Adipose tissue (tissue), 3 donors: ENCODE measurements around the gene PICK1. TPM values are rescaled to one million over a fixed set of nuclear protein-coding genes. Genes with fewer than 3 reads are reported as not detected.

ENCODE experiments used
- H3K27ac ChIP-seq: one replicate; pipeline ENCODE4 v1.5.1; 2013; ENCODE audit warnings: low read depth, low read length
- WGBS, 3 donors: extraction: QIAGEN DNeasy Blood & Tissue Kit; methylation state at CpG; one replicate each; pipeline ENCODE4 v1.1.7; 2013; 5-methylcytosine and 5-hydroxymethylcytosine counted together
- polyA plus RNA-seq, 3 donors: library from polyadenylated mRNA; stranded (reverse); fragments of 200-250 nt; gene quantifications; one replicate each; pipeline ENCODE4 v1.2.3, GENCODE V29; 2013
- donor health status: healthy with polysubstance abuse.
- donor health status: Bipolar disorder and iron deficiency.
- donor health status: healthy.

The PICK1 gene
- polyA plus RNA-seq = 10 to 100 TPM; 19.6 to 23.5 (median 20.6) TPM

DNA sequence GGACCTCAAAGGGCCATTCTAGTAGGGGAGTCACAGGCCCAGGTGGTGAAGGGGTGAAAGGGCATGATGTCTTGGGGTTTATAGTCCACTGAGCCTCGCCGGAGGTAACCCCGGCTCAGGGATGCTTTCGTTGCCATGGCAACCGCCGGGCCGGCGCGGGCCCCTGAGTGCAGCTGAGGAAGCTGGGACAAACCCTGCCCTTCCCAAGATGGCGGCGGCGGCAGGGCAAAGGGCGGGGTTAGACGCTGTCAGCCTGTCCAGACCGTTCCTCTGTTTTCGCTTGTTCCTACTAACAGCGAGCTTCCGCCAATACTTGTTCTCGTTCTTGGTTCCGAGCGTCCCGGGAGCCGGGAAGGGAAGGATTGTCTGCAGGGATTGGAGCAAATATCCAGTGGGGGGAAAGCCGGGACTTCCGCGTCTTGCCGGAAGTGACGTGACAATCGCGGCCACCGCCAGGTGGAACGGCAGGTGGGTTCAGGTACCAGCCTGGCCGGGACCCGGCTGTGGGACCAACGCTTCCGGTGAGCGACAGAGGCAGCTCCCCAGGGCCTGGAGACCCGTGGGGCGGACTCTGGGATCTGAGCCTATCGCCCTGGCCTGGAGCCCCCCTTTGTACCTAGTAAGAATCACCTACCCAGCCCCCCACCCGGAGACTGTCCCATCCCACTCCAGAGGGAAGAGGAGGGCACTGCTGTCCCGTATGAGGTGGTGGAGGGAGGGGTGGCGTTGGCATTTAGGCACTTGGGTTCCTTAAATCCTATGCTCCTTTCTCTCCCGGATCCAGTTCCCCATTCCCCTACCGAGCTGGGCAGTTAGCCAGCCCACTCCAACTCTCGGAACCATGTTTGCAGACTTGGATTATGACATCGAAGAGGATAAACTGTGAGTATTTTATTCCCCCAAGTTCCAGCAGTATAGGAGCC, at the start of gene PICK1:
TSS of gene PICK1 (plus strand) at position 436 of the 923 bp plus-strand sequence. CDS start at position 842, 406 bp downstream.
- WGBS, 3 donors = 0 to 3% (median 2%) methylated on average over 44 to 47 of the region's 47 CpGs
- no peak within 1 kb of the TSS for H3K27ac ChIP-seq

DNA sequence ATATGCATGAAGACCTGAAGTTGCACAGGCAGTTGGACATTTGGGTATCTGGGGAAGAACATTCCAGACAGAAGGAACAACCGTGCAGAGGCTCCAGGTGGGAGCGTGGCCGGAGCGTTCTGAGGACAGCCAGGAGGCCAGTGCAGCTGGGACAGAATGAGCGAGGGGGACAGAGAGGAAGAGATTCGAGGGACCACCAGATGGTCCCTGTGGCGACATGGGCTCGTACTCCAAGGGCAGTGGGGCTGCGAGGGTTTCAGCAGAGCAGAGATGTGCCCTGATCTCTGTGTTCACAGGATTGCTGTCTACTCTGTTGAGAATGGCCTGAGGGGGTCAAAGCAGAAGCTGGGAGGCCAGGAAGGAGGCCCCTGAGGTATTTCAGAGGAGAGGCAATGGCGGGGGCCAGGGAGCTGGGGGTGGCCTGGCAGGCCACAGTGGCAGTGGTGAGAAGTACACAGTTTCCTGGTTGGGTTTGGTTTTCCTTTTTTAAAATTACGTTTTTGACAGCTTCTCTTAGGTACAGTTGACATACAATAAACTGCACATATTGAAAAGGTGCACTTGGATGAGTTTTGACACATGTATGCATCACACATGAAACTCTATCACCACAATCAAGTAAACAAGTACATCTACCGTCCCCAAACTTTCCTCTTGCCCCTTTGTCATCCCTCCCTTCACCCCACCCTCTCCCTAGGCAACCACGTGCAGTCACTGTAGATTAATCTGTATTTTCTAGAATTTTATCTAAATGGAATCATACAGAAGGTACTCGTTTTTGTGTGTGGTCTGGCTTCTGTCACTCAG, 48.0 kb upstream of the PICK1 start:
- whole genome bisulfite sequencing, 3 donors = 64 to 77% (median 66%) methylated on average over 14 of the region's 14 CpGs
- no peak overlapping the region for H3K27ac ChIP-seq

GRCh38 chr22:38012604-38013072, 44.6 kb upstream of the PICK1 start:
- H3K27ac ChIP-seq = no peak overlapping the region
- 60 to 83% (median 81%) methylated on average over 7 of the region's 7 CpGs for WGBS, 3 donors

- WGBS, 3 donors = 100% methylated on average over 1 of the region's 1 CpG
- H3K27ac ChIP-seq = no peak overlapping the region
Observed at GRCh38 chr22:38014083-38014482, 43.1 kb upstream of the PICK1 start.

GRCh38 chr22:38016182-38017151, 40.7 kb upstream of the PICK1 start:
- WGBS, 3 donors = 39 to 63% (median 58%) methylated on average over 27 to 33 of the region's 33 CpGs

DNA sequence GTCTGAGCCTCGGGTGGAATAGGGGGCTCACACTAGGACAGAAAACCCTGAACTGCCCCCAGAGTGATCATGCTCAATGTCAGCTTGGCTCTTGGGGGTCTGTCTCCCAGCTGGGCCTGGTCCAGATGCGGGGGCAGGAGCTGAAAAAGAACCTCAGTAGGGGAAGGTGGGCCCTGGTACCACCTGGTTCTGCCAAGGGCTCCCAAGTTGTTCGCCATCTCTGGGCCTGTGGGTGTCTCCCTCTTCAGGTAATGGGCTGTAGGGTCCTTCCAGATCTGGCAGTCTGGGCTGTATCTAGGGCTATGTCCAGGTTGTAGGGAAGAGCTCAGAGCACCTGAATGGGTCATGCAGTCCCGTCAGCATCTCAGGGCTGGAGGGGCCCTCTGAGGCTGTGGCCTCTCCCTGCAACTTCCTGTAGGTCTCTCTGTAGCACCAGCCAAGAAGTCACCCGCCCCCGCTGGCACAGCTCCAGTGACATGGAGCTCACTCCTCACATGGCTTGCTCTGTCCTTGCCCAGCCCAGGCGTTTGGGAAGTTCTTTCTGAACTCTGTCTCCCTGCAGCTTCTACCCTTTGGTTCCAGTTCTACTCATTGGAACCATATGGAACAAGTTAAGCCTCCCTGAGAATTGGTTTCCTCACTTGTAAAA, 39.8 kb upstream of the PICK1 start:
- no peak overlapping the region for H3K27ac ChIP-seq
- WGBS, 3 donors = 40 to 56% (median 47%) methylated on average over 7 of the region's 7 CpGs

More at GRCh38 chr22:38016182-38017151, 40.7 kb upstream of the PICK1 start:
- no peak overlapping the region for H3K27ac ChIP-seq

DNA sequence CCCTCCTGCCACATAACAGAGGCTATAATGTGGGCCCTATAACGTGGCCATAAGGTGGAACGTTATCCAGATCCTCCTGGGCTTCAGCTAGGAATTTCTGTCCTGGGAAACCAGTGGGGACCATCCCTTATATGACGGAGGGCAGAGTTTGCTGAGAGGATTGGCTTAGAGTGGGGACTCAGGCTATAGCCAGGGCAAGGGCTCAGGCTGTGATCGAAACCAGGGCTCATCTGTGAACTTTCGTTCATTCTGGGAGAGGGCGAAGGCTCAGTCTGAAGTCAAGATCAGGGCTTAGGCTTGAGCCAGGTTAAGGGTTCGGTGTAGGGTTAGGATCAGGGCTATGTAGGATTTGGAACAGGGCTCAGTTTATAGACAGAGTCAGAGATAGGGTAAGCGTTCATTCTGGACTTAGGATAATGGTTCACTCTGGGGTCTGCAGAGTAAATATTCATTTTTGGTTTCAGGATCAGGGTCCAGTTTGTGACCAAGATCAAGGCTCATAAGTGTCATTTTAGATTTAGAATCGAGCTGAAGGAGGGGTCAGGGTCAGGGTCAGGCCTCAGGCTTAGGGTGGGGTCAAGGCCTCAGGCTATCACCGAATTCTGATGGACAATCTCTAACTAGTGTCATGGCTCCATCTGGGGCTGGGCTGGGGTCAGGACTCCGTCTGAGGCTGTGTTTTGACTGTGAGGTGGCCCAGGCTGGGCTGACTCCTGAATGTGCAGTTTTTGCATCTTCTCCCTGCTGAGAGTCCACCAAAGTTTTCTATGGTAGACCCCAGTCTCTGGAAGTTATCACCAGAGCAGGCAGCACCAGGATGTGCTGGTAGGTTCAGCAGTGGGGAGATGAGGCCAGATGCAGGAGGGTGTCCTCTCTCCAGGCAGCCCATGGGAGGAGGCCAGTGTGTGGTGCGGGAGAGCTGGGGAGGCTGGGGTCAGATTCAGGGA, 39.0 kb upstream of the PICK1 start:
- 90 to 91% (median 90%) methylated on average over 12 of the region's 12 CpGs for WGBS, 3 donors
- H3K27ac ChIP-seq = no peak overlapping the region

DNA sequence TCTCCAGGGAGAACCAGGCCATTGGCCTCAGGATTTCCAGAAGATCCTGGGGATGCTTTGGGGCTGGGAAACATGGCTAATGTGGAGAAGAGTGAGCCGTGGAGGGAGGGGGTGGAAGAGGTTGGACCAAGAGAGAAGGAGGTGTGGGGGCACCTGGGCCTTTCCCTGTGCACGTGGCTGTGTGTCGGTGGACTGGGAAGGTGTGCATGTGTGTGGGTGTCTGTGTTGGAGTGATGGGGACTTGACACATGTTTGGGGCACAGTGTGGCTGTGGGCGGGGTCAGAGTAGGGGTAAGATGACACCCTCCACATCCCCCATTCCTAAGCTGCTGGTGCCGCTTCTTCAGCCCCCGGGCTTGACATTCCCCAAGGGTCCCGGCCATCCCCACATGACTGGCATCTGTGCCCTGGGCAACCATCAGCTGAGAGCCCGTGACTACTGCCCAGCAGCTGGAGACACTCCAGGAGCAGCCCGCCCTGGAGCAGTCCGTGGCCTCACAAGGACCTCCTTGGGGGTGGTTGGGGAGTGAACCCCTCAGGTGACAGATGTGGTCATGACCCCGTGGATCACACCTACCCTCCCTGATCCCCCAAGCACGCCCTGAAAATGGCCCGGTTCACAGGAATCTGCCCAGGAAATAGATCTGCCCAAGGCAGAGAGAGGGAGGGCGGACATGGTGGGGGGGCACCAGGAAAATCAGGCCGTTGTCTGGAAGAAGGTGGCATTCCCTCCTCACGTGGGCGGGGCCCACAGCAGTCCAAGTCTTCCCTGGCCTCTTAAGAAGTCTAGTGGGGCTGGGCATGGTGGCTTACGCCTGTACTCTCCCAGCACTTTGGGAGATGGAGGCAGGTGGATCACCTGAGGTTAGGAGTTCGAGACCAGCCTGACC, 38.0 kb upstream of the PICK1 start:
- 84 to 90% (median 89%) methylated on average over 19 of the region's 19 CpGs for WGBS, 3 donors

GRCh38 chr22:38021206-38021605, 36.0 kb upstream of the PICK1 start:
- 90 to 92% (median 91%) methylated on average over 6 of the region's 6 CpGs for WGBS, 3 donors
- no peak overlapping the region for H3K27ac ChIP-seq

More for the DNA sequence above, 38.0 kb upstream of the PICK1 start:
- H3K27ac ChIP-seq = no peak overlapping the region

DNA sequence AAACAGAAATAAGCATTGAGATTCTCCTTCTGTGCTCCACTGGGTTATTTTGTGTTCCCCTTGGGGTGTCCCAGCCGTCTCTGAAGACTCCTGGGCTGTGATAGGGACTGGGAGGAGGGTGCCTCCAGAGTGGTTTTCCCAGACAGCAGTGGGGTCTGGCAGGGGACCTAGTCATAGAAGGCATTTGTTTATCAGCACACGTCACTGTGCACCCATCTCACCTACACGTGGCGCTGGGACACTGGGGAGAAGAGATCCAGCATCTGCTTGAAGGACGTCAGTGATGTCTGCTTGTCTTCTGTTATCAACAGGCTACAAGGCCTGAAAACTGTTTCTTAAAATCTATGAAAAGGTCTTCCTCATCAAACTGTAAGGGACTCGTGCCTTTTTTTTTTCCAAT, 34.2 kb upstream of the PICK1 start:
- no peak overlapping the region for H3K27ac ChIP-seq
- WGBS, 3 donors = 77 to 87% (median 85%) methylated on average over 6 of the region's 6 CpGs

- H3K27ac ChIP-seq = no peak overlapping the region
- WGBS, 3 donors = 85 to 88% (median 85%) methylated on average over 8 of the region's 8 CpGs
Observed at GRCh38 chr22:38025514-38025913, 31.7 kb upstream of the PICK1 start.

DNA sequence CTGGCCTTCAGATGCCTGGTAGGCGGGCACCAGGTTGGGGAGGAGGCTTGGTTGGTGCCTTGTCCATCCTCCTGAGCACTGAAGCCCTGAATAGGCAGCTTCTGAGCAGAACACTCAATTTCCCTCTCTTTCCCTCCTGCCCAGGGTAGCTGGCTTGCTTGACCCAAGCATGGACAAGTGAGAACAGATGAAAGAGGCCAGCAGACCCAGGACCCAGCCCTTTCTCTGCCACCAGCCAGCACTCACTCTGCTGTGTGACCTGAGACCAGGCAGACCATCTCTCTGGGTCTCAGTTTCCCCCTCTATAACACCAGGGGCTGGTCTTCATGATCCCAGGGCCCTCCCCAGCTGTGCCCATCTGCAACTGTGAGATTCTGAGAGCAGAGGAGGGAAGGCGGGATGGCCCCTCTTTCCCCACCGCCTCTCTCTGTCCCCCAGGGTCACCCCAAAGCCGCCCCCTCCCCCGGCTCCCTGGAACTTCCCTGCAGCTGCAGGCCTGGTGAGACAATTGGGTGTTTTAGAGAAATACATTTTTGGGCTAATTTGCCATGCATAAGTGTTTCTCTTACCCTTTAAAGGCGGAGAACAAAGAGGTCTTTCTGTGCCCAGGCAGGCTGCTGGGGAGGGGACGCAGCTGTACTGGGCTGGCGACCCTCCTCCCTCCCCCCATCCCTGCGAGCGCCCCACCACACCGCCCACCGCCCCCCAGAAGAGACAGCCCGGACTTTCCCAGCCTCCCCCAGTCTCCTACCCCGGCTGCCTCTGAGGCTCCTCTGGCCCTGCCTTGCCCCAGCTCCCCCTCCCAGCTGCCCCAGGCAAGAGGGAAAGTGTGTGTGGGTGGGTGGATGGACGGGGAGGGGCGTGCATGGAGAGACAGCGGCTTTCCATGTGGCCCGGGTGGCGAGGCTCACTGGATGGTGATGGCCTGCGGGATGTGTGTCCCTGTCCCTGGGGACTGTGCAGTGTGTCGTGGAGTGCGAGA, 30.8 kb upstream of the PICK1 start:
- 70 to 86% (median 85%) methylated on average over 21 to 22 of the region's 22 CpGs for WGBS, 3 donors
- no peak overlapping the region for H3K27ac ChIP-seq

- 83 to 86% (median 85%) methylated on average over 9 of the region's 9 CpGs for WGBS, 3 donors
- no peak overlapping the region for H3K27ac ChIP-seq
Observed at GRCh38 chr22:38027487-38027886, 29.7 kb upstream of the PICK1 start.

DNA sequence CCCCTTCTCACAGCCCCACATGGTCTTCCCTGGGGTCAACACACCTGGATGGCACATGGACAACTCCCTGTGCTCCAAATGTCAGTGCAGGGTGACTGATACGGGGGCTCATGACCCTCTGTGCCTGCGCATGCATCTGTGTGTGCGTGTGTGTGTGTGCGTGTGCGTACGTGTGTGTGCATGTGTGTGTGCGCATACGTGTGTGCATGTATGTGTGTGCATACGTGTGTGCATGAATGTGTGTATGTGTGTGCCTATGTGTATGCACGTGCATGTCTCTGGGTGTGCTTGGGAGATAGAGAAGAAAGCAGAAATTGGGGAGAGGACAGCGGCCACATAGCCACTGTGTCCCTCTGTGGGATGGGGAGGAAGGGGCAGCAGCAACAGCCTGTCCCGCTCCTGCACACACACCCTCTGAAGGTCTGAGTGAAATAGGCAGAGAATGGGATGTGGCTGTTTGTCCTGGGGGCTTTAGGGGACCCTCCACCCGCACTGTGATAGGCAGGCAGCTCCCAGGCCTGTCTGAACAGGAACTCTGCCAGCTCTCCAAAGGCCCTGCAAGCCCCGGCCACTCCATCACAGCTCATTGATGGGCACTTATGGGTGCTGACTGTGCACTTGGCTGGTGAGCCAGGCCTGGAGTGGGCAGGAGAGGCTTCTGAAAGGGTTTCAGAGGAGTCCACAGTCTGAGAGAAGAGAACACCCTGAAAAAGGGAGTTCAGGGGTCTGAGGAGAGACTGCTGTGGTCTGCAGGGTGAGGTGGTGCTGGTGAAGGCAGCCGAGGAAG, 28.7 kb upstream of the PICK1 start:
- WGBS, 3 donors = 83 to 94% (median 92%) methylated on average over 15 of the region's 15 CpGs
- H3K27ac ChIP-seq = no peak overlapping the region
